ENCODE data around the gene PALS1.

- no peak for TF ChIP-seq CTCF (IDR thresholded peaks at IDR 0.05; ENCODE audit: low read length)
- no peak for TF ChIP-seq EZH2phosphoT487 (IDR thresholded peaks at IDR 0.05; ENCODE audit: low read length)
Measured at GRCh38 chr14:67199016-67199415, 42.2 kb upstream of the PALS1 start.
